ENCODE measurements around the gene DCAKD. TPM values are rescaled to one million over a fixed set of nuclear protein-coding genes. Genes with fewer than 3 reads are reported as not detected.

The DCAKD gene
- total and polyA plus RNA-seq, 2 donors (not counting 3 experiments of a cell fraction or from before 2014, with no cell fraction given): 30.8 to 36.5 TPM

- H3K36me3 ChIP-seq (ENCODE audit: control insufficient read depth in 2 of 2, extremely low read depth in 1 of 2, insufficient read depth in 2 of 2, low read length in 2 of 2): peaks cover 11 to 25% of the 10 kb centered on the region in 2 experiments
- FAIRE-seq: no peak
- H3K79me2 ChIP-seq (ENCODE audit: control insufficient read depth, insufficient read depth, low read length): peaks cover 75% of the 10 kb centered on the region
- H4K20me1 ChIP-seq (replicated peaks; ENCODE audit: control insufficient read depth, extremely low read depth, insufficient read depth, low read length): no peaks in the 10 kb centered on the region
- no peak overlapping the region for H2AFZ ChIP-seq (ENCODE audit: low read depth, low read length)
- CTCF ChIA-PET: interaction anchor here (1.4 to 2.2 kb wide), 3 partner anchors 12 to 58 kb away, joined by 5 to 8 read pairs (median 5); partner anchors contain the start of gene ACBD4
- no peak overlapping the region for H3K4me3 ChIP-seq (replicated peaks in 1 of 3; ENCODE audit: insufficient read depth in 1 of 3, low read depth in 1 of 3, low read length in 3 of 3)
- H3K27ac ChIP-seq (ENCODE audit: insufficient read depth, low read depth, low read length): no peak overlapping the region
- peaks cover 5% of the 10 kb centered on the region for H3K4me1 ChIP-seq (ENCODE audit: control insufficient read depth, extremely low read depth, insufficient read depth, low read length)
- dilution Hi-C loops (cut with MboI; ENCODE audit: extremely low pct_ligation_motif_present, low sequenced_read_pairs): no loop called here
- H3K4me2 ChIP-seq (ENCODE audit: insufficient read depth, low read length): no peak overlapping the region
- no peak overlapping the region for H3K9ac ChIP-seq (replicated peaks; ENCODE audit: extremely low read depth, insufficient read depth, low read length)
- POLR2A ChIA-PET: no interaction called here
- H3K9me3 ChIP-seq (replicated peaks; ENCODE audit: control insufficient read depth, insufficient read depth, low read length): no peaks in the 10 kb centered on the region
- no peak for DNase-seq (ENCODE audit: low read depth, low spot score)
- H3K9me1 ChIP-seq (replicated peaks; ENCODE audit: control insufficient read depth, extremely low read depth, insufficient read depth, low read length): no peaks in the 10 kb centered on the region
- no peaks in the 10 kb centered on the region for H3K27me3 ChIP-seq (ENCODE audit: control insufficient read depth in 2 of 2, insufficient read depth in 2 of 2, low read length in 2 of 2)
- no peak for TF ChIP-seq MYC (IDR thresholded peaks at IDR 0.05; ENCODE audit: low read depth, low read length)
- TF ChIP-seq GATA2 (IDR thresholded peaks at IDR 0.05; ENCODE audit: insufficient read depth, insufficient read length, low read depth, low read length): no peak
- no TSS peak for BruUV-seq (replicated peaks)
- intact Hi-C loops (cut with micrococcal nuclease): no loop called here
Observed at GRCh38 chr17:45077643-45078042, 26.2 kb upstream of the DCAKD start.

GRCh38 chr17:45073414-45074070 lies 22.1 kb upstream of the DCAKD start:
- H3K36me3 ChIP-seq (ENCODE audit: control insufficient read depth in 2 of 2, extremely low read depth in 1 of 2, insufficient read depth in 2 of 2, low read length in 2 of 2): peaks cover 7 to 17% of the 10 kb centered on the region in 2 experiments
- peaks cover 10% of the 10 kb centered on the region for H3K4me1 ChIP-seq (ENCODE audit: control insufficient read depth, extremely low read depth, insufficient read depth, low read length)
- no peaks in the 10 kb centered on the region for H3K27me3 ChIP-seq (ENCODE audit: control insufficient read depth in 2 of 2, insufficient read depth in 2 of 2, low read length in 2 of 2)
- FAIRE-seq (no peak), DNase-seq (ENCODE audit: low read depth, low spot score) (no peak)
- no peak overlapping the region for H3K27ac ChIP-seq (ENCODE audit: insufficient read depth, low read depth, low read length)
- no peak overlapping the region for H3K9ac ChIP-seq (replicated peaks; ENCODE audit: extremely low read depth, insufficient read depth, low read length)
- H3K4me2 ChIP-seq (ENCODE audit: insufficient read depth, low read length): no peak overlapping the region
- H3K9me1 ChIP-seq (replicated peaks; ENCODE audit: control insufficient read depth, extremely low read depth, insufficient read depth, low read length): no peaks in the 10 kb centered on the region
- POLR2A ChIA-PET: interaction anchor here (0.8 kb wide), 1 partner anchor 9 kb away, joined by 6 read pairs; no protein-coding TSS in a partner anchor
- H3K79me2 ChIP-seq (ENCODE audit: control insufficient read depth, insufficient read depth, low read length): peaks cover 87% of the 10 kb centered on the region
- CTCF ChIA-PET: interaction anchor here (2.1 kb wide), 1 partner anchor 12 kb away, joined by 4 read pairs; no protein-coding TSS in a partner anchor
- no peak overlapping the region for H2AFZ ChIP-seq (ENCODE audit: low read depth, low read length)
- intact Hi-C loops (cut with micrococcal nuclease): no loop called here
- BruUV-seq (replicated peaks): no TSS peak
- dilution Hi-C loops (cut with MboI; ENCODE audit: extremely low pct_ligation_motif_present, low sequenced_read_pairs): no loop called here
- no peak for TF ChIP-seq FOS (IDR thresholded peaks at IDR 0.05; ENCODE audit: borderline replicate concordance, insufficient read depth, low read length)
- TF ChIP-seq EZH2 (IDR thresholded peaks at IDR 0.05; ENCODE audit: borderline replicate concordance, low read depth, low read length, severe bottlenecking): no peak
- no peak for TF ChIP-seq POLR2A (IDR thresholded peaks at IDR 0.05; ENCODE audit: low read depth, low read length)
- no peak for TF ChIP-seq JUN (IDR thresholded peaks at IDR 0.05; ENCODE audit: borderline replicate concordance, insufficient read depth, insufficient read length, low read depth)
- TF ChIP-seq POLR2AphosphoS5 (IDR thresholded peaks at IDR 0.05; ENCODE audit: insufficient read depth, low read depth, low read length): no peak
- TF ChIP-seq CTCF (IDR thresholded peaks at IDR 0.05; ENCODE audit: extremely low read depth in 1 of 2, insufficient read depth in 1 of 2, low read depth in 1 of 2, low read length in 2 of 2): no peak
- no peak for TF ChIP-seq MYC (IDR thresholded peaks at IDR 0.05; ENCODE audit: low read depth, low read length)
- TF ChIP-seq MAX (IDR thresholded peaks at IDR 0.05; ENCODE audit: insufficient read depth, insufficient read length): no peak
- TF ChIP-seq GATA2 (IDR thresholded peaks at IDR 0.05; ENCODE audit: insufficient read depth, insufficient read length, low read depth, low read length): no peak
- no peaks in the 10 kb centered on the region for H4K20me1 ChIP-seq (replicated peaks; ENCODE audit: control insufficient read depth, extremely low read depth, insufficient read depth, low read length)
- H3K9me3 ChIP-seq (replicated peaks; ENCODE audit: control insufficient read depth, insufficient read depth, low read length): no peaks in the 10 kb centered on the region
- no peak overlapping the region for H3K4me3 ChIP-seq (replicated peaks in 1 of 3; ENCODE audit: insufficient read depth in 1 of 3, low read depth in 1 of 3, low read length in 3 of 3)
